Esophagus muscularis mucosa (tissue), 4 donors: ENCODE measurements around the gene GPI. TPM values are rescaled to one million over a fixed set of nuclear protein-coding genes. Genes with fewer than 3 reads are reported as not detected.

ENCODE experiments used
- DNase-seq: peaks from one replicate; pipeline ENCODE4 v3.0.0-alpha.2; 2017; ENCODE audit errors: extremely low spot score
- H3K27ac ChIP-seq, 4 donors: fragments of 200-600 bp; sonication (generic); replicated peaks in 1 of 4; 1 replicate in 3 of 4; 2 replicates in 1 of 4; pipeline ENCODE4 v1.5.1; 2016 to 2019; ENCODE audit warnings: mild to moderate bottlenecking in 1 of 4
- H3K27me3 ChIP-seq, 4 donors: fragments of 200-600 bp; sonication (generic); one replicate each; pipeline versions ENCODE4 v1.5.1 to v1.6.0; 2016 to 2019
- H3K36me3 ChIP-seq, 4 donors: fragments of 200-600 bp; sonication (generic); one replicate each; pipeline ENCODE4 v1.5.1; 2016 to 2019
- H3K4me1 ChIP-seq, 4 donors: fragments of 200-600 bp; sonication (generic); one replicate each; pipeline ENCODE4 v1.5.1; 2016 to 2019
- H3K4me3 ChIP-seq, 4 donors: fragments of 200-600 bp; sonication (generic); 1 replicate in 2 of 4; 2 replicates in 2 of 4; pipeline ENCODE4 v1.5.1; 2016 to 2019; ENCODE audit warnings: mild to moderate bottlenecking in 4 of 4, moderate library complexity in 1 of 4
- H3K9me3 ChIP-seq, 4 donors: fragments of 200-600 bp; sonication (generic); 1 replicate in 3 of 4; 2 replicates in 1 of 4; pipeline ENCODE4 v1.5.1; 2016 to 2019
- CTCF ChIP-seq, 3 experiments: fragments of 200-600 bp in 2 of 3; fragments of 450-650 bp in 1 of 3; sonication (generic) in 2 of 3; IDR thresholded peaks; one replicate each; pipeline ENCODE4 v1.5.1; 2017 to 2019; ENCODE audit warnings: antibody characterized with exemption in 3 of 3, mild to moderate bottlenecking in 2 of 3, moderate library complexity in 1 of 3
- EP300 ChIP-seq: sonication (generic); formaldehyde crosslinking; IDR thresholded peaks from one replicate; pipeline ENCODE4 v1.6.1; 2017; ENCODE audit warnings: antibody characterized with exemption
- POLR2A ChIP-seq: fragments of 450-650 bp; IDR thresholded peaks from one replicate; pipeline ENCODE4 v1.6.1; 2017; ENCODE audit warnings: antibody characterized with exemption, moderate library complexity, mild to moderate bottlenecking, low read depth
- POLR2AphosphoS5 ChIP-seq, 2 donors: sonication (generic); formaldehyde crosslinking; IDR thresholded peaks; one replicate each; pipeline ENCODE4 v1.6.1; 2017; ENCODE audit warnings: antibody characterized with exemption in 2 of 2
- WGBS: methylation state at CpG from one replicate; pipeline ENCODE4 v1.1.5; 2018; 5-methylcytosine and 5-hydroxymethylcytosine counted together
- intact Hi-C: fragments of 100-400 bp; cut with DNase I; formaldehyde crosslinking; loops from one replicate; pipeline ENCODE4 v1.15.1; 2023
- total RNA-seq, 4 donors: library from RNA; depleted of rRNA; stranded (reverse); fragments of >200 nt; gene quantifications; one replicate each; pipeline versions ENCODE4 v1.1.0 to v1.2.1, GENCODE V29; 2016

Gene GPI
- total RNA-seq, 4 donors from 2014 or later, result 121 to 313 (median 212) TPM

GRCh38 chr19:34375598-34375997, 10.6 kb downstream of the GPI start:
- H3K9me3 ChIP-seq, result no peaks in the 10 kb centered on the region
- WGBS, result 92% methylated on average over 8 of the region's 8 CpGs
- no peak overlapping the region for H3K4me3 ChIP-seq
- peaks cover 0 to 13% (median 6%) of the 10 kb centered on the region in 4 donors for H3K4me1 ChIP-seq
- H3K27me3 ChIP-seq, result no peaks in the 10 kb centered on the region
- H3K27ac ChIP-seq, result no peak overlapping the region
- TF ChIP-seq CTCF (IDR thresholded peaks at IDR 0.05) (no peak), EP300 (no peak)
- intact Hi-C loops, result no loop called here
- DNase-seq, result no peak
- peaks cover 60 to 99% (median 92%) of the 10 kb centered on the region in 4 donors for H3K36me3 ChIP-seq

- Histone ChIP-seq H3K4me3 (no peak overlapping the region), H3K27ac (no peak overlapping the region), H3K36me3 (peaks cover 71 to 99% (median 93%) of the 10 kb centered on the region in 4 donors), H3K4me1 (no peaks in the 10 kb centered on the region), H3K27me3 (no peaks in the 10 kb centered on the region), H3K9me3 (no peaks in the 10 kb centered on the region)
- DNase-seq, result no peak
- intact Hi-C loops, result no loop called here
- TF ChIP-seq EP300 (no peak), POLR2AphosphoS5 (IDR thresholded peaks at IDR 0.05) (no peak), CTCF (IDR thresholded peaks at IDR 0.05) (no peak), POLR2A (no peak)
- 96% methylated on average over 4 of the region's 5 CpGs for WGBS
Observed at GRCh38 chr19:34380639-34381241, 15.7 kb downstream of the GPI start.

GRCh38 chr19:34381399-34382251, 16.6 kb downstream of the GPI start:
- no peak for TF ChIP-seq POLR2A
- TF ChIP-seq CTCF (IDR thresholded peaks at IDR 0.05), result no peak
- no peak for TF ChIP-seq POLR2AphosphoS5 (IDR thresholded peaks at IDR 0.05)
- no peak for TF ChIP-seq EP300
- no peak for DNase-seq
- no peaks in the 10 kb centered on the region for H3K27me3 ChIP-seq
- H3K4me1 ChIP-seq, result no peaks in the 10 kb centered on the region
- intact Hi-C loops, result no loop called here
- no peaks in the 10 kb centered on the region for H3K9me3 ChIP-seq
- WGBS, result 90% methylated on average over 13 of the region's 14 CpGs
- H3K4me3 ChIP-seq, result no peak overlapping the region
- no peak overlapping the region for H3K27ac ChIP-seq
- H3K36me3 ChIP-seq, result peaks cover 78 to 99% (median 93%) of the 10 kb centered on the region in 4 donors

- no peaks in the 10 kb centered on the region for H3K4me1 ChIP-seq
- no peak for DNase-seq
- peaks cover 77 to 100% (median 96%) of the 10 kb centered on the region in 4 donors for H3K36me3 ChIP-seq
- no peaks in the 10 kb centered on the region for H3K9me3 ChIP-seq
- H3K27ac ChIP-seq, result no peak overlapping the region
- no peak overlapping the region for H3K4me3 ChIP-seq
- no peaks in the 10 kb centered on the region for H3K27me3 ChIP-seq
- no peak for TF ChIP-seq POLR2AphosphoS5 (IDR thresholded peaks at IDR 0.05)
- TF ChIP-seq EP300, result no peak
- no peak for TF ChIP-seq POLR2A
- no peak for TF ChIP-seq CTCF (IDR thresholded peaks at IDR 0.05)
- WGBS, result 92% methylated on average over 3 of the region's 4 CpGs
- intact Hi-C loops, result no loop called here
Observed at GRCh38 chr19:34382471-34382870, 17.5 kb downstream of the GPI start.
